ENCODE measurements around the gene PRRX2.

Gene PRRX2

DNA sequence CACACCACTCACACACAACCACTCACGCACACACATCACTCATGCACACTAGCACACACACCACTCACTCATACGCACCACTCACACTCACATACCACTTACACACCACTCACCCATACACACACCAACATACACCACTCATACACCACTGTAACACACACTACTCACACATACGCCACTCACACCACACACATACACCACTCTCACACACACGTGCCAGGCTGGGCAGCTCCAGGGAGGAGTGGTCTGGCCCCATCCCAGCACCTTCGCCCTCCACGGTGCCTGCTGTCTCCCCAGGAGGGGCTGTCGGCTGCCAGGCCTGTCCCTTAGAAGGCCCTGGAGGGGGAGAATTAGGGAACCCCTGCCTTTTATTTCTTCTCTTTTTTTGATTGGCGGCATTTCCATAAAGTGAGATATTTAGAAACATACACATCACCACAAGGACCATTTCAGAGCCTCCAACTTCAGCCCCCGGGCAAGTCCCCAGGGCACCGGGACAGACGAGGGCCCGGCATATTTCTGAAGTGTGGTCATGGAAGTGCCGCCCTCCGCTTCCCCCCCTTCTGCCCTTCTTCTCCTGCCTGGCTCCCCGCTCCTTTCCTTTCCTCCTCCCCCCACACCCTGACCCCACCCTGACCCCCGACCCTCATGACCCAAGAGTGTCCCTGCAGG lies 17.2 kb upstream of the PRRX2 start:
- TF ChIP-seq, protein P1, sequence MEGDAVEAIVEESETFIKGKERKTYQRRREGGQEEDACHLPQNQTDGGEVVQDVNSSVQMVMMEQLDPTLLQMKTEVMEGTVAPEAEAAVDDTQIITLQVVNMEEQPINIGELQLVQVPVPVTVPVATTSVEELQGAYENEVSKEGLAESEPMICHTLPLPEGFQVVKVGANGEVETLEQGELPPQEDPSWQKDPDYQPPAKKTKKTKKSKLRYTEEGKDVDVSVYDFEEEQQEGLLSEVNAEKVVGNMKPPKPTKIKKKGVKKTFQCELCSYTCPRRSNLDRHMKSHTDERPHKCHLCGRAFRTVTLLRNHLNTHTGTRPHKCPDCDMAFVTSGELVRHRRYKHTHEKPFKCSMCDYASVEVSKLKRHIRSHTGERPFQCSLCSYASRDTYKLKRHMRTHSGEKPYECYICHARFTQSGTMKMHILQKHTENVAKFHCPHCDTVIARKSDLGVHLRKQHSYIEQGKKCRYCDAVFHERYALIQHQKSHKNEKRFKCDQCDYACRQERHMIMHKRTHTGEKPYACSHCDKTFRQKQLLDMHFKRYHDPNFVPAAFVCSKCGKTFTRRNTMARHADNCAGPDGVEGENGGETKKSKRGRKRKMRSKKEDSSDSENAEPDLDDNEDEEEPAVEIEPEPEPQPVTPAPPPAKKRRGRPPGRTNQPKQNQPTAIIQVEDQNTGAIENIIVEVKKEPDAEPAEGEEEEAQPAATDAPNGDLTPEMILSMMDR (conservative IDR thresholded peaks at IDR 0.05; ENCODE audit: low read depth, low read length): no peak
- H3K9ac ChIP-seq: no peak overlapping the region

DNA sequence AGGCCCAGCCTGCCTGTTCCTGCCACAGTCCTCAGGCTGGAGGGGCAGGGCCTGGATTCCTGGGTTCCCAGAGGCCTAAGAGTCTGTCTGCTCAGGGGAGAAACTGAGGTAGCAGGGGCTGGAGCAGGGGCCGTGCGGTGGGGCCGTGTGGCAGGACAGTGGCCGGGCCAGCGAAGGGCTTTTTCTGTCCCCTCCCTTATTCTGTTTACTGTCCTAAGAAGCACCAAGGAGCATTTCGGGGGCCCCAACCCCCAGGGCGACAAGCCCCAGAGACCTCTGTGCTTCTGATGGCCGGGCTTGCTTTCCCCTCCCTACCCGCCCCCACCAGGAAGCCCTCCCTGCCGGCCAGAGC lies 16.7 kb upstream of the PRRX2 start:
- no peak overlapping the region for H2AFZ ChIP-seq (ENCODE audit: low read depth)
- TF ChIP-seq, protein P1 (conservative IDR thresholded peaks at IDR 0.05; ENCODE audit: low read depth, low read length): no peak
- no peak overlapping the region for H3K9ac ChIP-seq

More for the DNA sequence above, 17.2 kb upstream of the PRRX2 start:
- no peak overlapping the region for H2AFZ ChIP-seq (ENCODE audit: low read depth)
- H3K36me3 ChIP-seq (ENCODE audit: insufficient read depth): no peaks in the 10 kb centered on the region
- no peaks in the 10 kb centered on the region for H3K79me2 ChIP-seq (ENCODE audit: insufficient read depth, low read depth)
- H4K20me1 ChIP-seq (ENCODE audit: insufficient read depth): no peaks in the 10 kb centered on the region
- no peak overlapping the region for H3K27ac ChIP-seq
- H3K4me3 ChIP-seq (IDR thresholded peaks at IDR 0.05; ENCODE audit: insufficient read depth, low read depth, low read length): no peak overlapping the region
- H3K4me2 ChIP-seq: no peak overlapping the region
- peaks cover 57% of the 10 kb centered on the region for H3K27me3 ChIP-seq (ENCODE audit: insufficient read depth, low read depth)
- no peaks in the 10 kb centered on the region for H3K4me1 ChIP-seq (ENCODE audit: low read depth, poor library complexity, severe bottlenecking)

DNA sequence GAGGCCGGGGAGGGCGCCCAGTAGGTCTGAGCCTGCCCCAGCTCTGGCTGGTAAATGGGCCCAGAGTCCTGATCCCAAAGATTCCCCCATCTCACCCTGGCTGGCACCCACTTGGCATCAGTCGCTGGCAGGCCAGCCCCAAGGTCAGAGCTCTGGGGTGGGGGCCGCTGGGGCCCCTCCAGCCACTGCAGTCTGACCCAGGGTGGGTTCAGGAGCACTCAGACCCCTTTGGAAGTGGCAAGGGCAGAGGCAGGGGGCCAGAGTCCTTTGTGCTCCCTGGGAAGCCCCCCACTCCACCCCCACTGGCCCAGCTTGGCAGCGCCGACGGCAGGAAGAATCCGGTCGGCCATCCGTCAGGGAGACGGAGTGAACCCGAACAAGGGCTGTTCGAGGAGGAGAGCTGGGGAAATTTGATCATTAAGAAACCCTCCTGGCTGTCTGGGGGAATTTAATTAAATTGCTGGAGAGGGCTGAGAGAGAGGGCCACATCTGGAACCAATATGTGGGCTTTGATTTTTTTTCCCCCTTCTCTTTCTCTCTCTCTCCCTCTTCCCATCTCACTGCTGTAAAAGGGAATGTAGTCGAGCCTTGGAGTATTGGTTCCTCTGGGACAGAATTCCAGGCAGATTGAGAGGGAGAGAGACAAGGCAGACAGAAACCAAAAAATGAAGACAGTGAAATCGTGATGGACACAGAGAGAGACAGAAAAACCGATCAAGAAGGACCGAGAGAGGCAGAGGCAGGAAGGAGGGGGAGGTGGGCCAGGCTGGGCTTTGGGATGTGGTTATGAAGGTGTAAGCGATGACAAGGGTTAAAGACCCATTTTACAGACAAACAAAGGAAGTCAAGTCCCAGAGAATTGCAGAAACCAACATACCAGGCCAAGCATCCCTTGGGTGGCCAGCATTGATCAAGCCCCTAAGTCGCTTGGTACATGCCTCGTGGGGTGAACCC lies 15.4 kb upstream of the PRRX2 start:
- H3K79me2 ChIP-seq (ENCODE audit: insufficient read depth, low read depth): no peaks in the 10 kb centered on the region
- H3K4me3 ChIP-seq (IDR thresholded peaks at IDR 0.05; ENCODE audit: insufficient read depth, low read depth, low read length): no peak overlapping the region
- H3K36me3 ChIP-seq (ENCODE audit: insufficient read depth): no peaks in the 10 kb centered on the region
- TF ChIP-seq, protein P1 (conservative IDR thresholded peaks at IDR 0.05; ENCODE audit: low read depth, low read length): no peak
- no peak overlapping the region for H3K27ac ChIP-seq
- no peak overlapping the region for H2AFZ ChIP-seq (ENCODE audit: low read depth)
- H4K20me1 ChIP-seq (ENCODE audit: insufficient read depth): no peaks in the 10 kb centered on the region
- no peaks in the 10 kb centered on the region for H3K4me1 ChIP-seq (ENCODE audit: low read depth, poor library complexity, severe bottlenecking)
- no peak overlapping the region for H3K4me2 ChIP-seq
- H3K27me3 ChIP-seq (ENCODE audit: insufficient read depth, low read depth): peaks cover 68% of the 10 kb centered on the region
- no peak overlapping the region for H3K9ac ChIP-seq

More for the DNA sequence above, 16.7 kb upstream of the PRRX2 start:
- Histone ChIP-seq H3K4me3 (IDR thresholded peaks at IDR 0.05; ENCODE audit: insufficient read depth, low read depth, low read length) (no peak overlapping the region), H4K20me1 (ENCODE audit: insufficient read depth) (no peaks in the 10 kb centered on the region), H3K4me2 (no peak overlapping the region), H3K27ac (no peak overlapping the region), H3K79me2 (ENCODE audit: insufficient read depth, low read depth) (no peaks in the 10 kb centered on the region), H3K27me3 (ENCODE audit: insufficient read depth, low read depth) (peaks cover 61% of the 10 kb centered on the region), H3K36me3 (ENCODE audit: insufficient read depth) (no peaks in the 10 kb centered on the region), H3K4me1 (ENCODE audit: low read depth, poor library complexity, severe bottlenecking) (no peaks in the 10 kb centered on the region)

DNA sequence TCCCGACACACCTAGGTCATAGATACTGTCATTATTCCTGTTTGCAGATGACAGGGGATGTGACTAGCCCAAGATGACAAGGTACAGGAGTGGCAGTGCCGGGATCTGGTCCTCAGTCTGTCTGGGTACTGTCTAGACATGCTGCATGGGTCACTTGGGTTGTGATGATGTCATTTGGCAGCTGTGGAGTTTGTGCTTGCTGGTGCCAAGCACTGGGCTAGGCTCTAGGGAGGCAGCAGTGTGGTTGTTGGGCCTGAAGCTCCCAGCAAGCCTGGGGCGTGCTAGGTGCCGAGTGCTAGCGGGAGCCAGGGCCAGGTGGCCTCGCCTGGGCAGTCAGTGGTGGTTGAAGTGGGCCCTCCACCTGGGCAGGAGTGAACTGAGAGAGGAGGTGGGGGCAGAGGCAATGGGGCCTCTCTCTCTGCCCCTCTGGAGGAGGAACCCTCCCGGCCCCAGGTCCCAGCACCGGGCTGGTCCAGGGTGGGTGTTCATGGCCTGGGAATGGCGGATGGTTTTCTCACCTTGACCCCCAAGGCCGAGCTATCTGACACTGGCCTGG lies 14.7 kb upstream of the PRRX2 start:
- Histone ChIP-seq H3K79me2 (ENCODE audit: insufficient read depth, low read depth) (no peaks in the 10 kb centered on the region), H3K36me3 (ENCODE audit: insufficient read depth) (no peaks in the 10 kb centered on the region), H3K4me1 (ENCODE audit: low read depth, poor library complexity, severe bottlenecking) (no peaks in the 10 kb centered on the region), H3K4me3 (IDR thresholded peaks at IDR 0.05; ENCODE audit: insufficient read depth, low read depth, low read length) (no peak overlapping the region), H2AFZ (ENCODE audit: low read depth) (no peak overlapping the region), H4K20me1 (ENCODE audit: insufficient read depth) (no peaks in the 10 kb centered on the region), H3K4me2 (no peak overlapping the region), H3K9ac (no peak overlapping the region), H3K27ac (no peak overlapping the region), H3K27me3 (ENCODE audit: insufficient read depth, low read depth) (peaks cover 71% of the 10 kb centered on the region)
- TF ChIP-seq, protein P1 (conservative IDR thresholded peaks at IDR 0.05; ENCODE audit: low read depth, low read length): no peak

Measured in KMS-11 (cell line).